GM20431 (cell line): ENCODE results near the gene ATRX.
"Not testable (repeated sequence)": the region's sequence is repeated elsewhere in the genome, so short reads cannot be mapped to it uniquely, and the experiment has no call there.

Source experiments
- in situ Hi-C: fragments of 300-500 bp; cut with MseI, MboI; formaldehyde crosslinking; loops from one replicate; pipeline ENCODE4 v1.15.0; 2020; ENCODE audit warnings: low sequenced_read_pairs; ENCODE audit not compliant: unreplicated experiment

Gene ATRX, protein sequence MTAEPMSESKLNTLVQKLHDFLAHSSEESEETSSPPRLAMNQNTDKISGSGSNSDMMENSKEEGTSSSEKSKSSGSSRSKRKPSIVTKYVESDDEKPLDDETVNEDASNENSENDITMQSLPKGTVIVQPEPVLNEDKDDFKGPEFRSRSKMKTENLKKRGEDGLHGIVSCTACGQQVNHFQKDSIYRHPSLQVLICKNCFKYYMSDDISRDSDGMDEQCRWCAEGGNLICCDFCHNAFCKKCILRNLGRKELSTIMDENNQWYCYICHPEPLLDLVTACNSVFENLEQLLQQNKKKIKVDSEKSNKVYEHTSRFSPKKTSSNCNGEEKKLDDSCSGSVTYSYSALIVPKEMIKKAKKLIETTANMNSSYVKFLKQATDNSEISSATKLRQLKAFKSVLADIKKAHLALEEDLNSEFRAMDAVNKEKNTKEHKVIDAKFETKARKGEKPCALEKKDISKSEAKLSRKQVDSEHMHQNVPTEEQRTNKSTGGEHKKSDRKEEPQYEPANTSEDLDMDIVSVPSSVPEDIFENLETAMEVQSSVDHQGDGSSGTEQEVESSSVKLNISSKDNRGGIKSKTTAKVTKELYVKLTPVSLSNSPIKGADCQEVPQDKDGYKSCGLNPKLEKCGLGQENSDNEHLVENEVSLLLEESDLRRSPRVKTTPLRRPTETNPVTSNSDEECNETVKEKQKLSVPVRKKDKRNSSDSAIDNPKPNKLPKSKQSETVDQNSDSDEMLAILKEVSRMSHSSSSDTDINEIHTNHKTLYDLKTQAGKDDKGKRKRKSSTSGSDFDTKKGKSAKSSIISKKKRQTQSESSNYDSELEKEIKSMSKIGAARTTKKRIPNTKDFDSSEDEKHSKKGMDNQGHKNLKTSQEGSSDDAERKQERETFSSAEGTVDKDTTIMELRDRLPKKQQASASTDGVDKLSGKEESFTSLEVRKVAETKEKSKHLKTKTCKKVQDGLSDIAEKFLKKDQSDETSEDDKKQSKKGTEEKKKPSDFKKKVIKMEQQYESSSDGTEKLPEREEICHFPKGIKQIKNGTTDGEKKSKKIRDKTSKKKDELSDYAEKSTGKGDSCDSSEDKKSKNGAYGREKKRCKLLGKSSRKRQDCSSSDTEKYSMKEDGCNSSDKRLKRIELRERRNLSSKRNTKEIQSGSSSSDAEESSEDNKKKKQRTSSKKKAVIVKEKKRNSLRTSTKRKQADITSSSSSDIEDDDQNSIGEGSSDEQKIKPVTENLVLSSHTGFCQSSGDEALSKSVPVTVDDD (N-terminal part only)

DNA sequence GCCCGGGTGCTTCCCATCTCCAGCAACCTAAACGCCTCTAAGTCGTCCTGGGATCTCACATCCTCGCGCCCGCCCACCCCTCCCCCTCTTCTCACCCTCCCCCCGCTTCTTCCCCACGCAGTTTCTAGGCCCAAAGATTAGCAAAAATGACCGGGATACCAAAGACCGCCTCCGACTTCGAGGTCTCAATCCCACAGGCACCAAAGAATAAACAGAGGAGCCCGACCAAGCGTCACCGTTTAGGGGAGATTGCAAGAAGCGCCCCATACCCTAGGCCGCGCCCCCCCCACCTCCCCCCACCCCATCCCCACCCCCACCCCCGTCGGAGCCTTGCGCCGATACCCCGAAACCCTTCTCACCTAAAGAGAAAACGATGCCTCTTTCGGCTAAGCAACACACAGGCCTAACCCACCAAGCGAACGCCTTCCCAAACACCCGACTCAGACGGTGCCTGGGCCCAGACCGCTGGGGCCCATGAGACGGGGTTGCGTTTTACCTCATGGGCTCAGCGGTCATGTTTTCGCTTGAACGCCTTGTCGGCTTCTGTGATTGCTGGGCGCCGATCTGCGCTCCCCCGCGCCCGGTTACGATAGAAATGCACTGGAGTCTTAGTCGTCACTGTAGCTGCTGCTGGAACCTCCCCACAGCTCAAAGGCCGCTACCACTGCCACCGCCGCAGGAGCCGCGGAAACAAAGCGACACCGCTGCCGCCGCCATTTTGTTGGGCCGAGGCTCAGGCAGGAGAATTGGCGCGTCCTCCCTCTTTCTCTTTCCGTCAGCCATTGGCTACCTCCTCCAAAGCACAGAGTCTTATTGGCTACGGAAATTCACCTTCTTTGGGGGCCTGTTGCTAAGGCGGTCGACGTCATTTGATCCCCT is at the start of gene ATRX:
TSS of gene ATRX (minus strand) at position 731 of the 879 bp plus-strand sequence. CDS start at position 516, 215 bp downstream.
- in situ Hi-C loops, result no loop called here

DNA sequence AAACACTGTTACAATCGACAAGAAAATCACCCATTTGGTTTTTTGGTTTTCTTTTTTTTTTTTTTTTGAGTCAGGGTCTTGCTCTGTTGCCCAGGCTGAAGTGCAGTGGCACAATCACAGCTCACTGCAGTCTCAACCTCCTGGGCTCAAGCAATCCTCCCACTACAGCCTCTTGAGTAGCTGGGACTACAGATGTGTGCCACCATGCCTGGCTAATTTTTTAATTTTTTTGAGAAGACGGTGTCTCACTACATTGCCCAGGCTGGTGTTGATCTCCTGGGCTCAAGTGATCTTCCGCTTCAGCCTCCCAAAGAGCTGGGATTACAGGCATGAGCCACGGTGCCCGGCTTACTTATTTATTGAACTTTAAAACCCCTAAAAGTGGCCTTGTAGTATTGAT is 45.5 kb upstream of the ATRX start:
- in situ Hi-C loops, result not testable (repeated sequence)

DNA sequence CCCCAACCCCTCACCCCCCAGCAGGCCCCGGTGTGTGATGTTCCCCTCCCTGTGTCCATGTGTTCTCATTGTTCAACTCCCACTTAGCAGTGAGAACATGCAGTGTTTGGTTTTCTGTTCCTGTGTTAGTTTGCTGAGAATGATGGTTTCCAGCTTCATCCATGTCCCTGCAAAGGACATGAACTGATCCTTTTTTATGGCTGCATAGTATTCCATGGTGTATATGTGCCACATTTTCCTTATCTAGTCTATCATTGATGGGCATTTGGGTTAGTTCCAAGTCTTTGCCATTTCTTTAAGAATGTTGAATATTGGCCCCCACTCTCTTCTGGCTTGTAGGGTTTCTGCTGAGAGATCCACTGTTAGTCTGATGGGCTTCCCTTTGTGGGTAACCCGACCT is 36.0 kb upstream of the ATRX start:
- in situ Hi-C loops, result not testable (repeated sequence)

DNA sequence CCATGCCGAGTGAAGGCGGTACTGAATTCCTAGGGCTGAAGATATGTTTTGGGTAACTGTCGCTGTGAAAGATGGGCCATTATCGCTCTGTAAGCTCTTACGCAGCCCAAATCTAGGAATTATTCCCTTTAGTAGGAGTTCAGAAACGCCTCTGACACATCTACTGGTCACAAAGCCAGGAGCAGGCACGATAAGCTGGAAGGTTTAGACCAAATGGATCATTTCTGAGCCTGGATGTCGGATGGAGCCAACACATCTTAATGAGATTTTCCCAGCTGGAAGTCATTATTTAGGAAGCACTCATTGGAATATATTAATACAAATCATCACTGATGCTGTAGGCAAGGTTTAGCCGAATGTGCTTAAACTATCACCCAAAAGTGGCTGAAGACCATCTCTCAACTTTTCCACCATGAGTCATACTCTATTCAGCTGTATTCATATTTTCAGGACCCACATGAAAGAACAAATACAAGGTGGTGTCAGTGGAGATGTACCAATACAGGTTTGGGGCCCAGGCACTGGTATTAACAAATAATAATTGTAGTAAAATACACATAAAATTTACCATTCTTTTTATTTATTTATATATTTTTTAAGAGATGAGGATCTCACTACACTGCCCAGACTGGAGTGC is 34.2 kb upstream of the ATRX start:
- in situ Hi-C loops, result no loop called here

DNA sequence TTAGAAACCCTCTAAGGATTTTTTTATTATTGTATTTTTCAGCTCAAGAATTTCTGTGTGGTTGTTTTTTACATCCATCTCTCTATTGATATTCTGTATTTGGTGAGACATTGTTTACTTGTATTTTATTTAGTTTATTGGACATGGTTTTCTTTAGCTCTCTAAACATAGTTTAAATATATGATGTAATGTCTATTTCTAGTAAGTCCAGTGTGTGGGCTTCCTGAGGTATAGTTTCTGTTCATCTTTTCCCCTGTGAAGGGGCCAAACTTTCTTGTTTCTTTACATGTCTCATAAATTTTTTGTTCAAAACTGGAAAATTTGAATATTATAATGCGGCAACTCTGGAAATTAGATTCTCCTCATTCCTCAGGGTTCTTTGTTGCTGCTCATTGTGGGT is 28.2 kb upstream of the ATRX start:
- in situ Hi-C loops, result no loop called here

DNA sequence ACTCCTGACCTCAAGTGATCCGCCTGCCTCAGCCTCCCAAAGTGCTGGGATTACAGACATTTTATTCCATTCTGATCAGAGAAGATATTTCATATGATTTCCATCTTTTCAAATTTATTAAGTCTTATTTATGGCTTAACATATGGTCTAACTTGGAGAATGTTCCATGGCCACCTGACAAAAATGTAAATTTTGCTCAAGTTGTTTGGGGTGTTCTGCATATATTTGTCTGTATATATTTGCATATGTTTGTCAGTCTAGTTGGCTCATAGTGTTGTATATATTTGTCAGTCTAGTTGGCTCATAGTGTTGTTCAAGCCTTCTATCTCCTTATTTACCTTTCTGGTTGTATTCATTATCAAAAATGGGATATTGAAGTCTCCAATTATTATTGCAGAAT is 16.2 kb upstream of the ATRX start:
- in situ Hi-C loops, result no loop called here

DNA sequence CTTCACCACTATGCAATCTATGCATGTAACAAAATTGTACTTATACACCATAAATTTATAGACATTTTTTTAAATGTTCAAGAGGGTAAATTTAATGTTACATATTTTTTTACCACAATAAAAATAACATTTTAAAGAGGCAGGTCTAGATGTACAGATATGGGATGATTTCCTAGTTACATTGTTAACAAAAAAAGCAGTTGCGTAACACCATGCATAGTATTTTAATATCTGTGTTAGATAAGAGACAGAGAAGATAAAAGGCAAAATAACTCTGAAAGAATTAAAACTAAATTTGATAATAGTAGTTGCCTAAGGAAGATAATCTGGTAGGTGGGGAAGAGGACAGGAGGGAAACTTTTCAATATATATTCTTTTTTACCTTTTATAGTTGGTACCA is 9.1 kb upstream of the ATRX start:
- in situ Hi-C loops, result no loop called here

DNA sequence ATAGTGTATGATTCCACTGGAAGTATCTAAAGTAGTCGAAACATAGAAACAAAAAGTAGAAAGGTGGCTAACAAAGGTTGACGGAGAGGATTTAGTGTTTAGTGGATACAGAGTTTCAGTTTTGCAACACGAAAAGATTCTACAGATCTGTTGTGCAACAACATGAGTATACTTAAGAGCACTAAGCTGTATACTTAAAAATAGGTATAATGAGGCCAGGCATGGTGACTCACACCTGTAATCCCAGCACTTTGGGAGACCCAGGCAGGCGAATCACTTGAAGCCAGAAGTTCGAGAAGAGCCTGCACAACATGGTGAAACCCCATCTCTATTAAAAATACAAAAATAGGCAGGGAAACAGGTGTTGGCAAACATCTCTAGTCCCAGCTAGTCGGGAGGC is 7.9 kb upstream of the ATRX start:
- in situ Hi-C loops, result no loop called here

DNA sequence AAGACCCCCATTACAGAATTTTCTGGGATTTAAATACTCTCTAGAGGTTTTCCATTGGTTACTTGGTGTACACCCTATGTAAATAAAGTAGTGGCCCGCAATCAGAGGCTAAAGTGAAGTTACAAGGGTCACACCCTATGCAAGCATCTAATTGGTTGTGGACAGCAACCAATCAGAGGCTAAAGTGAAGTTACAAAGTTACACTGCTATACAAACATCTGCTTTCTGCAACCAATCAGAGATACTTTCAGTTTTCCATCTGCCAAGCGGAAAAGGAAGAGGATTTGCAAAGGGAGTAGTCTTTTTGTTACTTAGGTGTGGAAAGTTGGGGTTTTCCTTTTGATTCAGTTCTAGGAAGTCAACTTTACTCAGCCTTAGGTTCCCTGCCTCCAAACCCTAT is 2.0 kb upstream of the ATRX start:
- in situ Hi-C loops, result no loop called here

DNA sequence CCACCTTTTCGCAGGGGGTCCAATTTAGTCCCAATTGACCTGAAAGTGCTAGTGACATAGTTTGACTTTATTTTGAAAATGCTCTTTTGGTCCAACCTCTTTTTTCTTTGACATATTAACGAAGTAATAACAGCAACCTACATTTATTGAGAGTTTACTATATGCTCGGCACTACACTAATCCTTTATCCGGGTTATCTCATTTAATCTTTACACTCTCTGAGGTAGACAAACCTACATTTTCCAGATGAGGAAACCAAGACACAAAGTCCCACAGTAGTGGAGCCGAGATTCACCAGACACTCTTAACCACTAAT is 307 bp upstream of the ATRX start:
- in situ Hi-C loops, result no loop called here

DNA sequence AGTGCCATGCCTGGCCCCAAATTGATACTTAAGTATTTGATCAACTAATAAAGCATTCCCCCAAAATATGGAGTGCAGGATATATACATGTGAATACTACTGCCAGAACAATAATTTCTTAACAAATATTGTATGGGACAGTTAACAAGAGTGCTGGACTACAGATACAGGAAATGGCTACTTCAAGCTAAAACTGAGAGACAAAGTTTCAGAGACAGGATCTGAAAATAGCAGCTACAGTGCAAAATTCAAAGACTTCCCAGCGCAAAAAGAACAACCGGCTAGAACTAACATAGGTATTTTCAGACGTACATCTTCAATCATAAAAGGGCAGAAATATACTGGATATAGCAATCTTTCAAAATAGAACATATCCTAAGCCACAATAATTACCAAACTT is 6.3 kb downstream of the ATRX start:
- in situ Hi-C loops, result no loop called here

DNA sequence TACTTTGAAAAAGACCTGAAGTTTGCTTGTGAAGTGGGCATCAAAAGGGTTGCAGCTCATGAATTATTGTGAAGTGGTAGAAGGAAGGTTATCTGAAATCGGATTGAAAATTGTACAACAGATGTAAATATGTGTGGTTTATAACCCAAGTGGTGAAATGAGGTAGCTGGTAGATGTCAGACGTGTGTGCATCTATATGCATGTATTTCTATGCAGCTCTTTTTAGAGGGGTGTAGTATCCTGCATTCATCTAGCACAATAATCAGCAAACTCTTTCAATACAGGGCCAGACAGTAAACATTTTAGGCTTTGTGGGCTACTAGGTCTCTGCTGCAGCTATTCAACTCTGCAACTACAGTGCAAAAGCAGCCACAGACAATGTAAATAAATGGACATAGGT is 9.4 kb downstream of the ATRX start:
- in situ Hi-C loops, result no loop called here

DNA sequence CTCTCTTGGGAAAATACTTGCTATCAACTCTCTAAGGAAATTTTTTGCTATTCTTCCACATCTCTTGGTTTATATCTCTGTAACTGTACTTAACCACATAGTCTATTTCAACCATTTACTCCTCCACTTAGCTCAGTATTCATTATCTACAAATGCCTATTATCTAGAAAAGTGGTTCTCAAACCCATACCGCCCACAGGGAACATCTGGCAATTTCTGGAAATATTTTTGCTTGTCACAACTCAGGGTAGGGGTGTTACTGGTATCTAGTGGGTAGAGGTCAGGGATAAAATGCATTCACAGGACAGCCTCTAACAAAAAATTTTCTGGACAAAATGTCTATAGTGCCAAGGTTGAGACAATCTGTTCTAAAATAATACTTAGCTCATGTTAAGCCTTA is 14.4 kb downstream of the ATRX start:
- in situ Hi-C loops, result no loop called here

DNA sequence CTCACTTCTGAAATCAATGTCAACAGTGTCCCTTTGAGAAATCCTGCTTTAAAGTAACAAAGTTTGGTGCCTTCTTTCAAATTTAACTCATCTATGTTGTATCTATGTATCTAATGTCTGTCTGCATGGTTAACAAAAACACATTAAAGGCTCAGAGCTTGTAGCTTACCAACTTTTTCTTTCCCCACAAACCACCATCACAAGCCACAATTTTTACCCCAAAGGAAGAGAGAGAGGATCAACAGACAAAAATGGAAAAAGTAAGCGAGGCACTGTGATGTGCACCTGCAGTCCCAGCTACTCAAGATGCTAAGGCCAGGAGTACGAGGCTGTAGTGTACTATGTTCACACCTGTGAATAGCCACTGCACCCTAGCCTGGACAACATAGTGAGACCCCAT is 17.2 kb downstream of the ATRX start:
- in situ Hi-C loops, result no loop called here

DNA sequence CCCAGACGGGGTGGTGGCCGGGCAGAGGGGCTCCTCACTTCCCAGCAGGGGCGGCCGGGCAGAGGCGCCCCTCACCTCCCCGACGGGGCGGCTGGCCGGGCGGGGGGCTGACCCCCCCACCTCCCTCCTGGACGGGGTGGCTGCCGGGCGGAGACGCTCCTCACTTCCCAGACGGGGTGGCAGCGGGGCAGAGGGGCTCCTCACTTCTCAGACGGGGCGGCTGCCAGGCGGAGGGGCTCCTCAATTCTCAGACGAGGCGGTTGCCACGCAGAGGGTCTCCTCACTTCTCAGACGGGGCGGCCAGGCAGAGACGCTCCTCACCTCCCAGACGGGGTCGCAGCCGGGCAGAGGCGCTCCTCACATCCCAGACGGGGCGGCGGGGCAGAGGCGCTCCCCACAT is 19.8 kb downstream of the ATRX start:
- in situ Hi-C loops, result not testable (repeated sequence)

DNA sequence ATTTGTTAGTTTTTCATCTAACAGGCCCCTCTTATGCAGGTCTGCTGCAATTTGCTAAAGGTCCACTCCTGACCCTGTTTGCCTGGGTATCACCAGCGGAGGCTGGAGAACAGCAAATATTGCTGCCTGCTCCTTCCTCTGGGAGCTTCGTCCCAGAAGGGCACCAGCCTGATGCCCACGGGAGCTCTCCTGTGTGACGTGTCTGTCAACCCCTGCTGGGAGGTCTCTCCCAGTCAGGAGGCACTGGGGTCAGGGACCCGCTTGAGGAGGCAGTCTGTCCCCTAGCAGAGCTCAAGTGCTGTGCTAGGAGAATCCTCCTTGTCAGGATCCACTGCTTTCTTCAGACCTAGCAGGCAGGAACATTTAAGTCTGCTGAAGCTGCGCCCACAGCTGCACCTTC is 30.5 kb downstream of the ATRX start:
- in situ Hi-C loops, result no loop called here

DNA sequence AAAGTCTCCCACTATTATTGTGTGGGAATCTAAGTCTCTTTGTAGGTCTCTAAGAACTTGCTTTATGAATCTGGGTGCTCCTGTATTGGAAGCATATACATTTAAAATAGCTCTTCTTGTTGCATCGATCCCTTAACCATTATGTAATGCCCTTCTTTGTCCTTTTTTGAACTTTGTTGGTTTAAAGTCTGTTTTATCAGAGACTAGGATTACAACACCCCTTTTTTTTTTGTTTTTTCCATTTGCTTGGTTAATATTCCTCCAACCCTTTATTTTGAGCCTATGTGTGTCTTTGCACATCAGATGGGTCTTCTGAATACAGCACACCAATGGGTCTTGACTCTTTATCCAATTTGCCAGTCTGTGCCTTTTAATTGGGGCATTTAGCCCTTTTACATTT is 32.1 kb downstream of the ATRX start:
- in situ Hi-C loops, result not testable (repeated sequence)

DNA sequence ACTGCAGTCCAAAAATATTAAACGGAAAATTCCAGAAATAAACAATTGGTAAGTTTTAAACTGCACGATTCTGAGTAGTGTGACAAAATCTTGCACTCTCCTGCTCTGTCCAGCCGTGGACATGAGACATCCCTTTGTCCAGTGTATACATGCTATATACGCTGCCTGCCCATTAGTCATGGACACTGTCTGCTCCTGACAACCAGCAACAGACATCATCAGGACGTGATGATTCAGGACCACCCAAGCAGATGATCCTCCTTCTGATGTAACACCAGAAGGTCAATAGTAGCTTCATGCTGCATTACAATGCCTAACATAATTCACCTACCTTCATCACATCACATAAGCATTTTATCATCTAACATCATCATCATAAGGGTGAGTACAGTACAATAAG is 36.3 kb downstream of the ATRX start:
- in situ Hi-C loops, result no loop called here

DNA sequence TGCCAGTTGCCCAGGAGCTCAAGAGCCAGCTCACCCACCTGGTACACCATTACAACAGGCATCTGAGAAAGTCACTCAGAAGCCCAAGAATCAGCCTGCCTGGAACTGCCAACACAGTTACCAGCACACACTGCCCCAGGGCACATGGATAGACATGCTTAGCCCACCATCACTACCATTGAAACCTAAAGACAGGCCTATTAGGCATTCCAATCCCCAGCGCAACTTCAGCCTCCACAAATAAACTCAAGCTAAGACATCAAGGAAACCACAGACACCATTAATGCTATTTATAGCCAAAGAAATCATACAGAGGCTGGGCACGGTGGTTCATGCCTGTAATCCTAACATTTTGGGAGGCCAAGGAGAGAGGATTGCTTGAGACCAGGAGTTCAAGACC is 42.3 kb downstream of the ATRX start:
- in situ Hi-C loops, result no loop called here
